Testis (tissue), 2 donors: ENCODE results near the gene MAPKAP1.

Experiments used
- CTCF ChIP-seq, 3 experiments: fragments of 450-650 bp in 2 of 3; fragments of 200-600 bp in 1 of 3; sonication (generic) in 1 of 3; IDR thresholded peaks; one replicate each; pipeline ENCODE4 v1.5.1; 2016 to 2019; ENCODE audit warnings: antibody characterized with exemption in 3 of 3, mild to moderate bottlenecking in 2 of 3, moderate library complexity in 1 of 3
- POLR2A ChIP-seq: fragments of 450-650 bp; IDR thresholded peaks from one replicate; pipeline ENCODE4 v1.6.1; 2017; ENCODE audit warnings: antibody characterized with exemption, mild to moderate bottlenecking, moderate library complexity

- TF ChIP-seq CTCF (IDR thresholded peaks at IDR 0.05) (peak; percentile 34 to 67 (median 50)), POLR2A (no peak)
Observed at GRCh38 chr9:125558453-125559092, 148.4 kb downstream of the MAPKAP1 start.
